ENCODE results near the gene MARVELD2.
A peak's percentile ranks its signal among the peaks of the same experiment; 100 is the strongest.

MARVELD2 gene

DNA sequence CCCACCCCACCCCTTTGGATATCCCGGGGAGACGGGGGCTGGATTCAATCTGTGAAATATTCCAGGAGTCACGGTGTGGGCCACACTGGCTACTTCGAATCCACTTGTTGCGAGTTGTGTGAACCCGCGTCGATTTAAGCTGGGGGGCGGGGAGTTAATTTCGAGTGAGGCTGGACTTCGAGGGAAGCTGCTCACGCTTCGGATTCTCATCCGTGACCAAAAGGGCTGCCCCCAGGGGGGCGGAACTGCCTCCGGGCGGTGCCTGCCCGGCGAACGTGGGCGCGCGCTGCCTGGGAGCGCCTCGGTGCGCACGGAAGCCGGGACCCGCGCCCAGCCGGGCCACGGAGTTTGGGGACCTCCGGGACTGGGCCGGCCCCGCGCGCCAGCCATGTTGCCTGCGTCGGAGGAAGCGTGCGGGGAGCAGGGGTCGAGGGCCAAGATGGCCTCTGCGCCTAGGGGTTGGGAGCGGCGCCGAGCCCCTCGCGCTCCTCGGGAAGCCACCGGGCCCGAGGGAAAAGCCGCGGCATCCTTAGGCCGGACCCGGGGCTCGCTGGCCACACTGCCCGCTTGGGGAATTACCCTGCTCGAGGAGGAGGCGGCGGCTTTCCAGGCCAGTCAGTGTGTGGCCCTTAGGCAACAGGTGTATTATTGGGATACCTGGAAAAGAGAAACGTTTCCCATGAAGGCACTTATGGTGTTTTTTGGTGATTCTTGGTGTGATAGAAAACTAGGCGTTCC, 78.6 kb downstream of the MARVELD2 start:
- H3K36me3 Mint-ChIP-seq: no peaks in the 10 kb centered on the region
- peak; percentile 58 to 60 for ATAC-seq (replicated peaks)
- DNase-seq: peak; percentile 7
- H3K9me3 Mint-ChIP-seq: no peaks in the 10 kb centered on the region
- H3K27ac Mint-ChIP-seq: no peak overlapping the region
- peak overlapping the region; percentile 84 to 87 for H3K4me3 Mint-ChIP-seq
- H3K27me3 Mint-ChIP-seq: peaks cover 38 to 59% of the 10 kb centered on the region in 2 donors
- H3K4me1 Mint-ChIP-seq: peaks cover 6 to 14% of the 10 kb centered on the region in 2 donors

All from stimulated activated naive B cell treated with anti-CD40 and anti-IgM and Interleukin-4, amounts not matched to agents 10 μg/mL and 1 μg/mL and 100 μg/mL, for 72 hours (primary cell).